Measurements from ENCODE around the gene AFAP1L2.

The AFAP1L2 gene

GRCh38 chr10:114313866-114314265 lies 90.4 kb downstream of the AFAP1L2 start:
- ATAC-seq: no peak
- TF ChIP-seq TOX (CRISPR knock-in tag; IDR thresholded peaks at IDR 0.05; ENCODE audit: borderline replicate concordance): no peak
- no peak for TF ChIP-seq ZNF70 (CRISPR knock-in tag; IDR thresholded peaks at IDR 0.05)
- no peak for TF ChIP-seq RARB (CRISPR knock-in tag; IDR thresholded peaks at IDR 0.05)
- no peak for TF ChIP-seq ARNTL (CRISPR knock-in tag; IDR thresholded peaks at IDR 0.05; ENCODE audit: borderline replicate concordance, low read depth)
- no peak for TF ChIP-seq CREB5 (CRISPR knock-in tag; IDR thresholded peaks at IDR 0.05; ENCODE audit: low read depth)

- no peak for ATAC-seq
- no peak for TF ChIP-seq RARB (CRISPR knock-in tag; IDR thresholded peaks at IDR 0.05)
- no peak for TF ChIP-seq ZNF565 (CRISPR knock-in tag; conservative IDR thresholded peaks at IDR 0.05; ENCODE audit: low read depth)
- no peak for TF ChIP-seq CSRNP3 (CRISPR knock-in tag; IDR thresholded peaks at IDR 0.05)
- TF ChIP-seq BACH2 (CRISPR knock-in tag; IDR thresholded peaks at IDR 0.05; ENCODE audit: borderline replicate concordance): no peak
- TF ChIP-seq TCF4 (CRISPR knock-in tag; IDR thresholded peaks at IDR 0.05; ENCODE audit: borderline replicate concordance): no peak
- TF ChIP-seq SNAI2 (CRISPR knock-in tag; IDR thresholded peaks at IDR 0.05): no peak
- TF ChIP-seq GLIS3 (CRISPR knock-in tag; IDR thresholded peaks at IDR 0.05): no peak
- no peak for TF ChIP-seq ZNF8 (CRISPR knock-in tag; IDR thresholded peaks at IDR 0.05)
- no peak for TF ChIP-seq ZFP30 (CRISPR knock-in tag; IDR thresholded peaks at IDR 0.05)
- TF ChIP-seq CREB5 (CRISPR knock-in tag; IDR thresholded peaks at IDR 0.05; ENCODE audit: low read depth): no peak
- TF ChIP-seq ZNF70 (CRISPR knock-in tag; IDR thresholded peaks at IDR 0.05): no peak
- no peak for TF ChIP-seq ARNTL (CRISPR knock-in tag; IDR thresholded peaks at IDR 0.05; ENCODE audit: borderline replicate concordance, low read depth)
- TF ChIP-seq OSR1 (CRISPR knock-in tag; IDR thresholded peaks at IDR 0.05): no peak
- TF ChIP-seq ESRRG (CRISPR knock-in tag; IDR thresholded peaks at IDR 0.05): no peak
- TF ChIP-seq TSHZ2 (CRISPR knock-in tag; IDR thresholded peaks at IDR 0.05): no peak
- TF ChIP-seq POU6F1 (CRISPR knock-in tag; IDR thresholded peaks at IDR 0.05; ENCODE audit: borderline replicate concordance, low read depth): no peak
- TF ChIP-seq PPARA (CRISPR knock-in tag; IDR thresholded peaks at IDR 0.05; ENCODE audit: borderline replicate concordance): no peak
- no peak for TF ChIP-seq TOX (CRISPR knock-in tag; IDR thresholded peaks at IDR 0.05; ENCODE audit: borderline replicate concordance)
- no peak for TF ChIP-seq ISL1 (CRISPR knock-in tag; IDR thresholded peaks at IDR 0.05)
- no peak for TF ChIP-seq ZFP3 (CRISPR knock-in tag; IDR thresholded peaks at IDR 0.05)
Observed at GRCh38 chr10:114313139-114313538, 91.2 kb downstream of the AFAP1L2 start.

GRCh38 chr10:114311496-114312209 lies 92.6 kb downstream of the AFAP1L2 start:
- no peak for TF ChIP-seq BACH2 (CRISPR knock-in tag; IDR thresholded peaks at IDR 0.05; ENCODE audit: borderline replicate concordance)
- no peak for TF ChIP-seq SNAI2 (CRISPR knock-in tag; IDR thresholded peaks at IDR 0.05)
- no peak for TF ChIP-seq ISL1 (CRISPR knock-in tag; IDR thresholded peaks at IDR 0.05)
- no peak for TF ChIP-seq PATZ1 (CRISPR knock-in tag; IDR thresholded peaks at IDR 0.05; ENCODE audit: borderline replicate concordance)
- TF ChIP-seq CSDC2 (CRISPR knock-in tag; IDR thresholded peaks at IDR 0.05): no peak
- no peak for TF ChIP-seq ARNTL (CRISPR knock-in tag; IDR thresholded peaks at IDR 0.05; ENCODE audit: borderline replicate concordance, low read depth)
- no peak for TF ChIP-seq TOX (CRISPR knock-in tag; IDR thresholded peaks at IDR 0.05; ENCODE audit: borderline replicate concordance)
- no peak for TF ChIP-seq ZNF8 (CRISPR knock-in tag; IDR thresholded peaks at IDR 0.05)
- TF ChIP-seq ESRRG (CRISPR knock-in tag; IDR thresholded peaks at IDR 0.05): no peak
- ATAC-seq: no peak
